ENCODE measurements around the gene ART1. TPM values are rescaled to one million over a fixed set of nuclear protein-coding genes. Genes with fewer than 3 reads are reported as not detected.

Gene ART1
- total and polyA plus RNA-seq, 4 donors: not detected

GRCh38 chr11:3669742-3670183 lies 24.8 kb downstream of the ART1 start:
- H3K36me3 ChIP-seq (ENCODE audit: control insufficient read depth in 4 of 4, insufficient read depth in 3 of 4, low read depth in 1 of 4, low read length in 3 of 4): peaks cover 12 to 75% (median 30%) of the 10 kb centered on the region in 4 donors
- no peaks in the 10 kb centered on the region for H3K4me1 ChIP-seq (ENCODE audit: control insufficient read depth in 4 of 4, insufficient read depth in 4 of 4, low read length in 3 of 4)
- no peak for TF ChIP-seq TAF1 (conservative IDR thresholded peaks at IDR 0.05)
- TF ChIP-seq RXRA (IDR thresholded peaks at IDR 0.05): no peak
- no peak for TF ChIP-seq EGR1 (IDR thresholded peaks at IDR 0.05; ENCODE audit: low read depth in 2 of 2)
- TF ChIP-seq FOXA1 (IDR thresholded peaks at IDR 0.05): no peak
- TF ChIP-seq, protein P1, sequence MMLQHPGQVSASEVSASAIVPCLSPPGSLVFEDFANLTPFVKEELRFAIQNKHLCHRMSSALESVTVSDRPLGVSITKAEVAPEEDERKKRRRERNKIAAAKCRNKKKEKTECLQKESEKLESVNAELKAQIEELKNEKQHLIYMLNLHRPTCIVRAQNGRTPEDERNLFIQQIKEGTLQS (IDR thresholded peaks at IDR 0.05): no peak
- no peak for TF ChIP-seq FOXA2 (IDR thresholded peaks at IDR 0.05)
- no peak for TF ChIP-seq GABPA (IDR thresholded peaks at IDR 0.05 in 1 of 2, conservative IDR thresholded peaks at IDR 0.05 in 1 of 2)
- no peak for TF ChIP-seq JUND (IDR thresholded peaks at IDR 0.05)
- no peaks in the 10 kb centered on the region for H3K27me3 ChIP-seq (ENCODE audit: control insufficient read depth in 4 of 4, insufficient read depth in 4 of 4, low read length in 3 of 4)
- H3K27ac ChIP-seq (ENCODE audit: low read depth in 1 of 2, low read length in 2 of 2): no peak overlapping the region
- no peak overlapping the region for H3K4me3 ChIP-seq (ENCODE audit: low read depth in 1 of 3, low read length in 3 of 3)
- H3K9ac ChIP-seq (ENCODE audit: low read depth in 1 of 2, low read length in 2 of 2): no peak overlapping the region
- no peak for DNase-seq (ENCODE audit: low spot score)
- no peaks in the 10 kb centered on the region for H3K9me3 ChIP-seq (ENCODE audit: control insufficient read depth in 4 of 4, low read length in 3 of 4)
- WGBS: 97% methylated on average over 5 of the region's 5 CpGs

DNA sequence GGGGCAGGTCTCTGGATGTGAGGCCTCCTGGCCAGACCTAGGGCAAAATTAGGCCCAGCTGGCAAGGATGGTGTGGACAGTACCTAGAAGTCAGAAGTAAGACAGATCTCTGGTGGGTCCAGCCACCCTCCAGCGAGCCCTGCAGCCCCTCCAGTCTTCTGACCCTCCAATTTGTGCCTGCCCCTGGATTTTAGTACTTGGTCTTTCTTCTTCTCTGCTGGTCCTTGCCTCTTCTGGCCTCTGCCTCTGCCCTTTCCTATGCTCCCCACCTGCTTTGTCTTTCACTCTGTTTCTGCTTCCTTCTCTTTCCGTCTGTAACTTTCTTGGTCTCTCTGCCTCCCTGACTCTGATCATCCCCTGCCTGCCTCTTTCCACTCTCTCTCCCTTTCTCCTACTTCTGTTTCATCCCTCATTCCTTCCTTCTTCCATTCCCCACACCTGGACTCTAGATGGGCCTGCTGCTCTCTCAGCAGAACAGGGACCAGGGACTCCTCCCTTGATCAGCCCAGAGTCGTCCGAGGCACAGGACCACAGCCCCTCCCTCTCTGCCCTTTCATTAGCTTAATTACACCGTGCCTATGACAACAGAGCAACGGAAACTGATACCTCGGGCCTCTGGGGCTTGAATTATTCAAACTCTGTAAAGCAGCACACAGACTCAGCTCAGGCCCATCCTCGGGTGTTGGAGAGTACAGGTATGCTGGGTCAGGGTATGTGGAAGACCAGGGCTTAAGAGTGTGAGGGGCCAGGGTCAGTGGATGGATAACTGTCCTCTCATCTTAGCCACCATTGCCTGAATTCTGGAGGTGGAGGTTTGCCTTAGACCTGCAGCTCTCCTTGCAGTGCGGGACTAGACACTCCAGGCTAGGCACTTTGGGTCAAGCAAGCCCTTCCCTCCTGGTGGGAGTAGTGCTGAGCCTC lies 26.7 kb downstream of the ART1 start, which contains the start of gene CHRNA10:
Gene CHRNA10, minus strand, starts transcription at position 51 of the 921 bp plus-strand sequence. CDS start 72 bp downstream, outside the sequence.
- Histone ChIP-seq H3K9me3 (ENCODE audit: control insufficient read depth in 4 of 4, low read length in 3 of 4) (no peaks in the 10 kb centered on the region), H3K27me3 (ENCODE audit: control insufficient read depth in 4 of 4, insufficient read depth in 4 of 4, low read length in 3 of 4) (no peaks in the 10 kb centered on the region), H3K27ac (ENCODE audit: low read depth in 1 of 2, low read length in 2 of 2) (no peak within 1 kb of the TSS), H3K36me3 (ENCODE audit: control insufficient read depth in 4 of 4, insufficient read depth in 3 of 4, low read depth in 1 of 4, low read length in 3 of 4) (peaks cover 14 to 77% (median 45%) of the 10 kb centered on the region in 4 donors), H3K4me1 (ENCODE audit: control insufficient read depth in 4 of 4, insufficient read depth in 4 of 4, low read length in 3 of 4) (no peaks in the 10 kb centered on the region), H3K9ac (ENCODE audit: low read depth in 1 of 2, low read length in 2 of 2) (no peak within 1 kb of the TSS), H3K4me3 (ENCODE audit: low read depth in 1 of 3, low read length in 3 of 3) (no peak within 1 kb of the TSS)
- WGBS: 92% methylated on average over 9 of the region's 9 CpGs
- TF ChIP-seq ZBTB33 (IDR thresholded peaks at IDR 0.05): no peak
- no peak for TF ChIP-seq JUND (IDR thresholded peaks at IDR 0.05)
- TF ChIP-seq, protein P1 (IDR thresholded peaks at IDR 0.05): no peak
- TF ChIP-seq GABPA (IDR thresholded peaks at IDR 0.05 in 1 of 2, conservative IDR thresholded peaks at IDR 0.05 in 1 of 2): no peak
- TF ChIP-seq FOXA2 (IDR thresholded peaks at IDR 0.05): no peak
- no peak for TF ChIP-seq RXRA (IDR thresholded peaks at IDR 0.05)
- no peak for TF ChIP-seq SP1 (IDR thresholded peaks at IDR 0.05)
- no peak for TF ChIP-seq HNF4A (conservative IDR thresholded peaks at IDR 0.05)
- TF ChIP-seq YY1 (IDR thresholded peaks at IDR 0.05): no peak
- TF ChIP-seq RAD21 (IDR thresholded peaks at IDR 0.05): no peak
- TF ChIP-seq TAF1 (conservative IDR thresholded peaks at IDR 0.05): no peak
- TF ChIP-seq FOXA1 (IDR thresholded peaks at IDR 0.05): no peak
- TF ChIP-seq NR2F2 (IDR thresholded peaks at IDR 0.05): no peak
- no peak for TF ChIP-seq MAX (IDR thresholded peaks at IDR 0.05)
- no peak for DNase-seq (ENCODE audit: low spot score)
